Measurements from ENCODE around the gene PCLO.
A peak's percentile ranks its signal among the peaks of the same experiment; 100 is the strongest.
"Not testable (repeated sequence)": the region's sequence is repeated elsewhere in the genome, so short reads cannot be mapped to it uniquely, and the experiment has no call there.

The PCLO gene

GRCh38 chr7:82964150-82964882 is 198.4 kb downstream of the PCLO start:
- DNase-seq (ENCODE audit: low spot score), result peak; percentile 11

GRCh38 chr7:82961240-82961639 is 201.4 kb downstream of the PCLO start:
- DNase-seq (ENCODE audit: low spot score), result no peak

- DNase-seq (ENCODE audit: low spot score), result no peak
Measured at GRCh38 chr7:82959528-82959927, 203.2 kb downstream of the PCLO start.

- DNase-seq (ENCODE audit: low spot score), result no peak
Measured at GRCh38 chr7:82957521-82957920, 205.2 kb downstream of the PCLO start.

- DNase-seq (ENCODE audit: low spot score), result no peak
Measured at GRCh38 chr7:82953324-82954027, 209.2 kb downstream of the PCLO start.

- DNase-seq (ENCODE audit: low spot score), result no peak
Measured at GRCh38 chr7:82950436-82950835, 212.2 kb downstream of the PCLO start.

GRCh38 chr7:82945480-82945879 is 217.2 kb downstream of the PCLO start:
- DNase-seq (ENCODE audit: low spot score), result no peak

GRCh38 chr7:82945056-82945455 is 217.6 kb downstream of the PCLO start:
- DNase-seq (ENCODE audit: low spot score), result no peak

GRCh38 chr7:82932516-82932915 is 230.2 kb downstream of the PCLO start:
- DNase-seq (ENCODE audit: low spot score), result no peak

- peak; percentile 72 for DNase-seq (ENCODE audit: low spot score)
Measured at GRCh38 chr7:82926477-82926876, 236.2 kb downstream of the PCLO start.

- peak; percentile 86 for DNase-seq (ENCODE audit: low spot score)
Measured at GRCh38 chr7:82925331-82925730, 237.4 kb downstream of the PCLO start.

- no peak for DNase-seq (ENCODE audit: low spot score)
Measured at GRCh38 chr7:82906502-82906901, 256.2 kb downstream of the PCLO start.

GRCh38 chr7:82904871-82905270 is 257.8 kb downstream of the PCLO start:
- no peak for DNase-seq (ENCODE audit: low spot score)

- not testable (repeated sequence) for DNase-seq (ENCODE audit: low spot score)
Measured at GRCh38 chr7:82901098-82901497, 261.6 kb downstream of the PCLO start.

GRCh38 chr7:82897500-82897899 is 265.2 kb downstream of the PCLO start:
- DNase-seq (ENCODE audit: low spot score), result no peak

GRCh38 chr7:82894341-82894740 is 268.3 kb downstream of the PCLO start:
- not testable (repeated sequence) for DNase-seq (ENCODE audit: low spot score)

GRCh38 chr7:82886324-82886723 is 276.4 kb downstream of the PCLO start:
- no peak for DNase-seq (ENCODE audit: low spot score)

- DNase-seq (ENCODE audit: low spot score), result no peak
Measured at GRCh38 chr7:82865856-82866255, 296.8 kb downstream of the PCLO start.

- no peak for DNase-seq (ENCODE audit: low spot score)
Measured at GRCh38 chr7:82859106-82859850, 303.4 kb downstream of the PCLO start.

- DNase-seq (ENCODE audit: low spot score), result no peak
Measured at GRCh38 chr7:82851121-82851520, 311.6 kb downstream of the PCLO start.

- DNase-seq (ENCODE audit: low spot score), result no peak
Measured at GRCh38 chr7:82841828-82842227, 320.9 kb downstream of the PCLO start.

- DNase-seq (ENCODE audit: low spot score), result no peak
Measured at GRCh38 chr7:82840061-82840460, 322.6 kb downstream of the PCLO start.

- no peak for DNase-seq (ENCODE audit: low spot score)
Measured at GRCh38 chr7:82839555-82839954, 323.1 kb downstream of the PCLO start.
